ENCODE measurements around the gene CYTL1.

- TF ChIP-seq, protein P1, sequence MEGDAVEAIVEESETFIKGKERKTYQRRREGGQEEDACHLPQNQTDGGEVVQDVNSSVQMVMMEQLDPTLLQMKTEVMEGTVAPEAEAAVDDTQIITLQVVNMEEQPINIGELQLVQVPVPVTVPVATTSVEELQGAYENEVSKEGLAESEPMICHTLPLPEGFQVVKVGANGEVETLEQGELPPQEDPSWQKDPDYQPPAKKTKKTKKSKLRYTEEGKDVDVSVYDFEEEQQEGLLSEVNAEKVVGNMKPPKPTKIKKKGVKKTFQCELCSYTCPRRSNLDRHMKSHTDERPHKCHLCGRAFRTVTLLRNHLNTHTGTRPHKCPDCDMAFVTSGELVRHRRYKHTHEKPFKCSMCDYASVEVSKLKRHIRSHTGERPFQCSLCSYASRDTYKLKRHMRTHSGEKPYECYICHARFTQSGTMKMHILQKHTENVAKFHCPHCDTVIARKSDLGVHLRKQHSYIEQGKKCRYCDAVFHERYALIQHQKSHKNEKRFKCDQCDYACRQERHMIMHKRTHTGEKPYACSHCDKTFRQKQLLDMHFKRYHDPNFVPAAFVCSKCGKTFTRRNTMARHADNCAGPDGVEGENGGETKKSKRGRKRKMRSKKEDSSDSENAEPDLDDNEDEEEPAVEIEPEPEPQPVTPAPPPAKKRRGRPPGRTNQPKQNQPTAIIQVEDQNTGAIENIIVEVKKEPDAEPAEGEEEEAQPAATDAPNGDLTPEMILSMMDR (IDR thresholded peaks at IDR 0.05) = no peak
- TF ChIP-seq POLR2A (IDR thresholded peaks at IDR 0.05) = no peak
Observed at GRCh38 chr4:5010984-5011383, 8.3 kb downstream of the CYTL1 start.

Measured in right lobe of liver (tissue), 4 donors.